HepG2 (cell line): Measurements from ENCODE around the gene MTTP.

Source experiments
- MAFK ChIP-seq, 2 experiments: IDR thresholded peaks in 1 of 2; conservative IDR thresholded peaks in 1 of 2; 2 replicates each; pipeline ENCODE4 v1.6.1; 2011; ENCODE audit warnings: improper control_type of control experiment in 2 of 2, low read length in 2 of 2
- MAZ ChIP-seq, 2 experiments: sonication (generic) in 1 of 2; formaldehyde crosslinking in 1 of 2; IDR thresholded peaks; 2 replicates each; pipeline versions ENCODE4 v1.5.0 to v1.6.1; 2012 to 2020; ENCODE audit warnings: low read depth in 2 of 2, mild to moderate bottlenecking in 2 of 2, borderline replicate concordance in 1 of 2, improper control_type of control experiment in 1 of 2, low read length in 1 of 2, missing genetic modification reagents in 1 of 2, moderate library complexity in 1 of 2
- NCOR1 ChIP-seq: fragments of 200-600 bp; sonication (generic); IDR thresholded peaks from 2 replicates; pipeline ENCODE4 v1.7.0; 2017; ENCODE audit warnings: antibody characterized with exemption, low read length, borderline replicate concordance
- PLSCR1 ChIP-seq: sonication (generic); formaldehyde crosslinking; IDR thresholded peaks from 2 replicates; pipeline ENCODE4 v1.5.0; 2020; ENCODE audit warnings: missing genetic modification reagents, mild to moderate bottlenecking, borderline replicate concordance
- ZBTB21 ChIP-seq: sonication (generic); formaldehyde crosslinking; IDR thresholded peaks from 2 replicates; pipeline ENCODE4 v1.4.0; 2020; ENCODE audit warnings: missing genetic modification reagents
- ZNF780A ChIP-seq: sonication (generic); formaldehyde crosslinking; IDR thresholded peaks from 2 replicates; pipeline ENCODE4 v1.8.0; 2022; ENCODE audit warnings: mild to moderate bottlenecking, missing genetic modification reagents, moderate library complexity
- ZNF792 ChIP-seq: IDR thresholded peaks from 2 replicates; pipeline ENCODE4 v1.6.1; 2016
- TF ChIP-seq, protein P1 (sequence below): sonication (generic); formaldehyde crosslinking; IDR thresholded peaks from 2 replicates; pipeline ENCODE4 v1.8.1; 2023; ENCODE audit warnings: mild to moderate bottlenecking, missing genetic modification reagents

GRCh38 chr4:99614491-99614890 is 39.9 kb downstream of the MTTP start:
- TF ChIP-seq ZNF792 (CRISPR knock-in tag) (no peak), NCOR1 (no peak), MAZ (IDR thresholded peaks at IDR 0.05; ENCODE audit: borderline replicate concordance, low read depth, low read length) (no peak), MAZ (CRISPR knock-in tag; IDR thresholded peaks at IDR 0.05; ENCODE audit: low read depth) (no peak), MAFK (conservative IDR thresholded peaks at IDR 0.05 in 1 of 2, IDR thresholded peaks at IDR 0.05 in 1 of 2; ENCODE audit: low read length in 2 of 2) (no peak), ZBTB21 (no peak), ZNF780A (CRISPR knock-in tag) (no peak), PLSCR1 (CRISPR knock-in tag) (no peak)
- TF ChIP-seq, protein P1, sequence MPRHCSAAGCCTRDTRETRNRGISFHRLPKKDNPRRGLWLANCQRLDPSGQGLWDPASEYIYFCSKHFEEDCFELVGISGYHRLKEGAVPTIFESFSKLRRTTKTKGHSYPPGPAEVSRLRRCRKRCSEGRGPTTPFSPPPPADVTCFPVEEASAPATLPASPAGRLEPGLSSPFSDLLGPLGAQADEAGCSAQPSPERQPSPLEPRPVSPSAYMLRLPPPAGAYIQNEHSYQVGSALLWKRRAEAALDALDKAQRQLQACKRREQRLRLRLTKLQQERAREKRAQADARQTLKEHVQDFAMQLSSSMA (CRISPR knock-in tag), result no peak
